Stimulated activated CD8-positive, alpha-beta memory T cell treated with anti-CD3 and anti-CD28 coated beads, Interleukin-4, amount 100 ng/mL, for 48 hours (primary cell): ENCODE results near the gene RFTN2.
"Not testable (repeated sequence)": the region's sequence is repeated elsewhere in the genome, so short reads cannot be mapped to it uniquely, and the experiment has no call there.

Source experiments
- DNase-seq: peaks from one replicate; pipeline ENCODE4 v3.0.0-alpha.2; 2020

Gene RFTN2

GRCh38 chr2:197673606-197674005, 1.8 kb downstream of the RFTN2 start:
- DNase-seq: no peak

GRCh38 chr2:197673106-197673505, 2.3 kb downstream of the RFTN2 start:
- DNase-seq: no peak

DNA sequence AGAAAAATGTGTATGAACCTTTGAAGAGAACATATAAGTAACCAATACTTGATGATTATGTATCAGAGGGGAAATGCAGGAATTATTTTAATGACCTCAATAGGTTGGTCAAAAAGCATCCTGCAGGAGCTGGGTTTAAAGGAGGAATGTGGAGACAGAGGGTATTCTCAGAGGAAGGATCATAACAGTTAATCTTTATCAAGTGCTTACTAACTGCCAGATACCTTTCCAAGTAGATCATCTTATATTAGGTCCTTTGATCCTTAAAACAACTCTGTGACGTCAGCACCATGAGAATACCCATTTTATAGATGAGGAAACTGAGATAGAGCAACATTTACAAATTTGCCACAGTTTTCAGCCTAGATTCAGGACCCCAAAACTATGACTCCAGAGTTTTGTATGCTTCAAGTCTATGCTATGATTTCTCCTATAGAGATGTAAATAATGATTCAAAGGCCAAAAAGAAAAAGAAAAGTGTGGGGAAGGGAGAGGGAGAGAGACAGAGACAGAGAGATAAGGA, 3.0 kb downstream of the RFTN2 start:
- no peak for DNase-seq

- DNase-seq: no peak
Observed at GRCh38 chr2:197669077-197669476, 6.3 kb downstream of the RFTN2 start.

GRCh38 chr2:197668296-197668695, 7.1 kb downstream of the RFTN2 start:
- DNase-seq: no peak

GRCh38 chr2:197666277-197666676, 9.1 kb downstream of the RFTN2 start:
- DNase-seq: no peak

DNA sequence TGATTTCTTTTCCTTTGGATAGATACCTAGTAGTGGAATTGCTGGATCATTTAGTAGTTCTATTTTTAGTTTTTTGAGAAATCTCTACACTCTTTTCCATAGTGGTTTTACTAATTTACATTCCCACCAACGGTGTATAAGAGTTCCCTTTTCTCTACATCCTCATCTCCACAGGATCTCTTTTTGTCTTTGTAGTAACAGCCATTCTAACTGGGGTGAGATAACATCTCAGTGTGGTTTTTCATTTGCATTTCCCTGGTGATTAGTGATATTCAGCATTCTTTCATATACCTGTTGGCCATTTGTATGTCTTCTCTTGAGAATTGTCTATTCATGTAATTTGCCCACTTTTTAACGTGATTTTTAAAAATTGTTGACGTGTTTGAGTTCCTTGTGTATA, 13.8 kb downstream of the RFTN2 start:
- DNase-seq: no peak

GRCh38 chr2:197657562-197657961, 17.8 kb downstream of the RFTN2 start:
- no peak for DNase-seq

- DNase-seq: no peak
Observed at GRCh38 chr2:197647961-197648690, 27.3 kb downstream of the RFTN2 start.

DNA sequence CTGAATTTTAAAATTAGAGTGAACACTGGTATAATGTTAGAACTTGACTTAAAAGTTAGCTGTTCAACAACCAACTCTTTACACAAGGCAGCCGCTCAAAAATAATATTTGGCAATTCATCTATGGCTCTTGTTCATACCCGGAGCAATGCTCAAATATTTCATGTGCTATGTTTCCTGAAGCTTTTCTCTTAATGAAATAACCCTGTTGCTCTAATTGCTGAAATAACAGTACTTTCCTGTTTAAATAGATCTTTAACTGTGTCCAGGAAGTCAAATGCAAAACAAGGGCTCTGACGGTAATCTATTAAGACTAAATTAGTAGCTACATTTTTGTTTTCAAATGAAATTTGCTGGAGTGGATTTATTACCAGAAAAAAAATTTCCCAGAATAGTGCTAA, 33.7 kb downstream of the RFTN2 start:
- no peak for DNase-seq

DNA sequence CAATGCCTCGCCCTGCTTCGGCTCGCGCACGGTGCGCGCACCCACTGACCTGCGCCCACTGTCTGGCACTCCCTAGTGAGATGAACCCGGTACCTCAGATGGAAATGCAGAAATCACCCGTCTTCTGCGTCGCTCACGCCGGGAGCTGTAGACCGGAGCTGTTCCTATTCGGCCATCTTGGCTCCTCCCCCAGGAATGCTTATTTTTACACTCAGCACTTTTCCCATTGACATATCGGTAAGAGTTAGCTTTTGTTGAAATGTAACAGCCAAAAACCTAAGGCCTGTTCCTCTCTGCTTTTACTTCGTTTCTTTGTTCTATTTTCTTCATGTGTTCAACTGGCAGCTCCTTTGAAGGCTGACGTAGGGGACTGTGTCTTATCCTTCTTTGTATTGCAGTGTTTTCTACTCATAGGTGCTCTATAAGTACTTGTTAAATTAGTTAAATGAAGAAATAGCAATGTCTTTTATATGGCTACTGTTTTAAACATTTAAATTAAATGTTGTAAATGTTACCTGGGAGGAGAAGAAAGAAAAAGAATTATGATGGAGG, 34.7 kb downstream of the RFTN2 start:
- not testable (repeated sequence) for DNase-seq

- no peak for DNase-seq
Observed at GRCh38 chr2:197633109-197633657, 42.2 kb downstream of the RFTN2 start.

GRCh38 chr2:197628043-197628500, 47.3 kb downstream of the RFTN2 start:
- no peak for DNase-seq

- no peak for DNase-seq
Observed at GRCh38 chr2:197626965-197627625, 48.3 kb downstream of the RFTN2 start.

DNA sequence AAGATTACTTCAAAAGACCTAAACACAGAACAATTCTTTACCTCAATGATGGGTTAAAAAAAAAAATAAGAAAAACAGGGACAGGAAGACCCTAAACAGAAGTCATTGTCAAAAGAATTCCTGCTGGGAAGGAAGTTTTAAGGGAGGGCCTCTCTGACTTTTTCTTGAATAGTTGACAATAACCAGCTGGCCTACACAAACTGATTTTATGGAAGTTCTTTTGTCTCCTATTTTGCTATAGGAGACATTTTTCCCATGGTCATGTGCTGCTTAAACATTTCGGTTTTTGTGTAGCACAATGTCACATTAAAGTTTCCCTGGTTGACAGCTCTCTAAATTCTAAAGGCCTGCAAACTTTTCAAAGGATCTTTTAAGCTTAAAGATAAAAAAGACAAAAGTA, 55.3 kb downstream of the RFTN2 start:
- no peak for DNase-seq

DNA sequence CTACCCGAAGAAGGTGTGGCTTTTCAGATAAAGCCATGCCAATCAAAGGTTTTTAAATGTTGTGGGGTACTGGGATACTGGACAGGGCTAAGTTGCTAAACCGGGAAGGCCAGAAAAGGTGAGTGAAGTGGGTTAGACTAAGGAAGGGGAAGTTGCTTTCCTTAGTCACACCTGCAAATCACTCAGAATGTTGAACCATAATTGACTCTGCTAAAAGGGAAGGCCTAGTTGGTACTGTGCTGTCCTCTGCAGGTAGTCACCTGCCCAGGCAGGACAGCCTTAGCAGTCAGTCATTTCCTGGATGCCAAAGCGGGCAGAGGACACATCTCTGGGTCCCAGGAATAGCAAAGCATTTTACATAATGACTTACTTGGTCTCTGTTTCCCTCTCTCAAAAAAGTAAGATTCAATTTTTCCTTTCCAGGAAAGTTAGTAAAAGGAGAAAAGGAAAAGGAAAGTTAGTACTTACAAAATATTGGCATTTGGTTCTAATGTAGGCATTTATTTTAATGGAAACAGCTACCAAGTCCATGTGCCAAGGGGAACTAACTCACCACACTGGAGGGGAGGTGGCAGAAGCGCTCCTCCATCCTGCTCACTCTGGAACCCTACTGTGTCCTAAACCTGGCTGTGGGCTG, 60.3 kb downstream of the RFTN2 start:
- no peak for DNase-seq

GRCh38 chr2:197614532-197614931, 60.9 kb downstream of the RFTN2 start:
- DNase-seq: no peak

DNA sequence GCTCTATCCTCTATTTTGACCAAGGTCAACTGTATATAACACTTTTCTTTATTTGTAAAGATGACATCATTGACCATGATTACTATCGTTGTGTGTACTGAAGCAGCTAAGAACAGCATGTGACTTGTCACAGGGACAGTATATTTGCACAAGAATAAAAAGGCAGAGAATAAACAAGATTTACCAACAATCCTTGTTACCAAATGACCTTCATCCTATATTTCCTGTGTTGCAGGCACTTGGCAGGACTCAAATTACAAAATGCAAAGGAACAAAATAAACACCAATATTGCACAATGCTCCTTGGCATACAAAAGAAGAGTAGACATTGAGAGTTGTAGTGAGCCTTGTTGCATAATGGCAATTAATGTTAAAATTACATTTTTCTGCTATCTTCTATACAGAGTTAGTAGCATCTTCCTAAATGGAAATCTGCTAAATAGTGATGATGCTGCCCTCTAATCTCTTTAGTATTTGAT, 61.8 kb downstream of the RFTN2 start:
- DNase-seq: no peak

DNA sequence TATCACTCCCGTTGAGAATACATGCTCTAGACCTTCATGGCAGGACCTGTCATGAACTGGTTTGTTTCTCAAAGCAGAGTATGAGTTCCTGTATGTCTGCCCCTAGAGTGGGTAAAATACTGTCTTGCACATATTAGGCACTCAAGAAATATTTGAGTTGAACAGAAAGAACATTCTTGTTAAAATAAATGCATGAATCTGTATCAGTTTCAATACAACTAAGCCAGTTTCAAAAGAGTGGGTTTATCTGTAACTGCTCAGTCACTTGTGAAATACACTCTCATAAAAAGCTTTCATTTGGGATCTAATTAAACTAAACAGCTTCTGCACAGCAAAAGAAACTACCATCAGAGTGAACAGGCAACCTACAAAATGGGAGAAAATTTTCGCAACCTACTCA, 69.2 kb downstream of the RFTN2 start:
- no peak for DNase-seq

GRCh38 chr2:197604117-197604860, 71.1 kb downstream of the RFTN2 start:
- no peak for DNase-seq

DNA sequence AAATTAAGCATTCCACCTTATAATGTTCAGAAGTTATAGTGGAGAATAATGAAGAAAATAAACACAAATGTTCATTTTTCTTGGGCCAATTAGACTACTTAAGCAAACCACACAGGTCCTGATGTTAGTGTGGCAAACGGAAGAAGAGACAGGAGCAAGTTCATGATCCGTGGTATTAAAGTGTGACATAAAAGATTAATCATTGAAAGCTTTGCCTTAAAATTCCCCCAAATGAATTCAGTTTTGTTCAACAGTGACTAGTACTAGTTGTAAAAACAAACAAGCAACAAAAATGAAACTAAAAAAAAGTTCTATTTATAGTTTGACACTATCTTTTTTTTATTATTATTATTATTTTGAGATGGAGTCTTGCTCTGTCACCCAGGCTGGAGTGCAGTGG, 73.7 kb downstream of the RFTN2 start:
- no peak for DNase-seq

GRCh38 chr2:197600306-197600705, 75.1 kb downstream of the RFTN2 start:
- DNase-seq: no peak
